Neural cell (in vitro differentiated cells): ENCODE measurements around the gene SH2D3A. TPM values are rescaled to one million over a fixed set of nuclear protein-coding genes. Genes with fewer than 3 reads are reported as not detected.

Source experiments
- H2AFZ ChIP-seq: fragments of 200-600, 300-800 bp; sonication (generic), shearing (Covaris generic); 2 replicates; pipeline ENCODE4 v1.6.0; 2014; ENCODE audit warnings: low read depth, mild to moderate bottlenecking, antibody characterized with exemption, low read length, moderate library complexity
- H3F3A ChIP-seq: fragments of 200-600 bp; shearing (Covaris generic); 2 replicates; pipeline ENCODE4 v1.6.1; 2016; ENCODE audit warnings: mild to moderate bottlenecking, moderate library complexity, mixed read lengths, antibody characterized with exemption, low read length; ENCODE audit not compliant: insufficient read depth, poor library complexity, severe bottlenecking
- H3K27ac ChIP-seq: fragments of 200-600, 300-800 bp; sonication (generic), shearing (Covaris generic); 2 replicates; pipeline ENCODE4 v1.5.1; 2014; ENCODE audit warnings: mild to moderate bottlenecking, low read length, moderate library complexity
- H3K27me3 ChIP-seq: fragments of 300-800, 200-600 bp; sonication (generic), shearing (Covaris generic); 2 replicates; pipeline ENCODE4 v1.6.0; 2014; ENCODE audit warnings: mild to moderate bottlenecking, low read depth, low read length, moderate library complexity; ENCODE audit not compliant: insufficient read depth
- H3K36me3 ChIP-seq: fragments of 300-800, 200-600 bp; sonication (generic), shearing (Covaris generic); 2 replicates; pipeline ENCODE4 v1.5.1; 2014; ENCODE audit warnings: mild to moderate bottlenecking, antibody characterized with exemption, low read length, moderate library complexity; ENCODE audit not compliant: insufficient read depth
- H3K4me2 ChIP-seq: fragments of 300-800, 200-600 bp; sonication (generic), shearing (Covaris generic); 2 replicates; pipeline ENCODE4 v1.6.0; 2014; ENCODE audit warnings: mild to moderate bottlenecking, low read length
- H3K4me3 ChIP-seq: fragments of 300-800, 200-600 bp; sonication (generic), shearing (Covaris generic); 2 replicates; pipeline ENCODE4 v1.5.1; 2014; ENCODE audit warnings: mild to moderate bottlenecking, low read length, moderate library complexity
- H3K79me2 ChIP-seq: fragments of 200-600 bp; shearing (Covaris generic); replicated peaks from 2 replicates; pipeline ENCODE4 v1.6.0; 2014; ENCODE audit warnings: mild to moderate bottlenecking, low read length, moderate library complexity; ENCODE audit not compliant: insufficient read depth
- H3K9ac ChIP-seq: fragments of 300-800, 200-600 bp; sonication (generic), shearing (Covaris generic); 2 replicates; pipeline ENCODE4 v1.6.1; 2016; ENCODE audit warnings: mild to moderate bottlenecking, low read length, mixed read lengths
- H3K9me2 ChIP-seq: fragments of 200-600 bp; shearing (Covaris generic); 2 replicates; pipeline ENCODE4 v1.6.1; 2016; ENCODE audit warnings: mild to moderate bottlenecking, low read length, mixed read lengths; ENCODE audit not compliant: insufficient read depth
- H3K9me3 ChIP-seq: fragments of 200-600, 300-800 bp; sonication (generic), shearing (Covaris generic); 2 replicates; pipeline ENCODE4 v1.6.1; 2016; ENCODE audit warnings: mild to moderate bottlenecking, mixed run types, low read length, moderate library complexity, mixed read lengths
- H4K20me1 ChIP-seq: fragments of 200-600 bp; shearing (Covaris generic); 2 replicates; pipeline ENCODE4 v1.6.1; 2016; ENCODE audit warnings: mild to moderate bottlenecking, mixed run types; ENCODE audit not compliant: insufficient read depth
- CTCF ChIP-seq: fragments of 450-650 bp; IDR thresholded peaks from 2 replicates; pipeline ENCODE4 v1.5.1; 2014; ENCODE audit warnings: antibody characterized with exemption, mild to moderate bottlenecking, moderate library complexity; ENCODE audit not compliant: poor library complexity, severe bottlenecking
- EP300 ChIP-seq: fragments of 450-650 bp; conservative IDR thresholded peaks from 2 replicates; pipeline ENCODE4 v1.6.1; 2014; ENCODE audit warnings: antibody characterized with exemption, mild to moderate bottlenecking, moderate library complexity; ENCODE audit not compliant: poor library complexity, severe bottlenecking
- EZH2 ChIP-seq: fragments of 200-600, 300-800 bp; shearing (Covaris generic), sonication (generic); IDR thresholded peaks from 2 replicates; pipeline ENCODE4 v1.6.1; 2014; ENCODE audit warnings: antibody characterized with exemption, low read length, borderline replicate concordance, mild to moderate bottlenecking; ENCODE audit not compliant: insufficient read depth, poor library complexity, severe bottlenecking
- MXI1 ChIP-seq: fragments of 450-650 bp; conservative IDR thresholded peaks from 2 replicates; pipeline ENCODE4 v1.6.1; 2014; ENCODE audit warnings: antibody characterized with exemption, mild to moderate bottlenecking; ENCODE audit not compliant: poor library complexity, severe bottlenecking
- POLR2AphosphoS5 ChIP-seq: IDR thresholded peaks from 2 replicates; pipeline ENCODE4 v1.6.1; 2012
- RAD21 ChIP-seq: fragments of 450-650 bp; conservative IDR thresholded peaks from 2 replicates; pipeline ENCODE4 v1.6.1; 2014; ENCODE audit warnings: antibody characterized with exemption, mild to moderate bottlenecking, moderate library complexity
- REST ChIP-seq: IDR thresholded peaks from 2 replicates; pipeline ENCODE4 v1.6.1; 2012; ENCODE audit warnings: borderline replicate concordance
- SMC3 ChIP-seq: fragments of 450-650 bp; conservative IDR thresholded peaks from 2 replicates; pipeline ENCODE4 v1.6.1; 2014; ENCODE audit warnings: antibody characterized with exemption, mild to moderate bottlenecking, moderate library complexity; ENCODE audit not compliant: poor library complexity
- TAF1 ChIP-seq: IDR thresholded peaks from 2 replicates; pipeline ENCODE4 v1.6.1; 2012; ENCODE audit warnings: low read depth
- polyA plus RNA-seq: library from polyadenylated mRNA; depleted of rRNA; stranded (reverse); fragments of >200 nt; gene quantifications from 2 replicates; pipeline ENCODE4 v1.2.3, GENCODE V29; 2014

SH2D3A gene
- polyA plus RNA-seq, 1 donor from 2014 or later, result 3.6 TPM

- no peaks in the 10 kb centered on the region for H3K9me3 ChIP-seq
- no peaks in the 10 kb centered on the region for H3F3A ChIP-seq
- no peak overlapping the region for H3K9ac ChIP-seq
- H3K27me3 ChIP-seq, result peaks cover 21% of the 10 kb centered on the region
- H3K4me2 ChIP-seq, result no peak overlapping the region
- H2AFZ ChIP-seq, result no peak overlapping the region
- H4K20me1 ChIP-seq, result no peaks in the 10 kb centered on the region
- no peaks in the 10 kb centered on the region for H3K79me2 ChIP-seq
- H3K27ac ChIP-seq, result no peak overlapping the region
- no peaks in the 10 kb centered on the region for H3K36me3 ChIP-seq
- H3K9me2 ChIP-seq, result no peaks in the 10 kb centered on the region
- H3K4me3 ChIP-seq, result no peak overlapping the region
- TF ChIP-seq REST, result no peak
- TF ChIP-seq EP300, result no peak
- no peak for TF ChIP-seq SMC3
- TF ChIP-seq CTCF, result no peak
- TF ChIP-seq RAD21, result no peak
- TF ChIP-seq EZH2, result no peak
- TF ChIP-seq POLR2AphosphoS5, result no peak
- TF ChIP-seq TAF1, result no peak
- TF ChIP-seq MXI1, result no peak
Observed at GRCh38 chr19:6705931-6706632, 61.2 kb downstream of the SH2D3A start.

Other genes starting within 250 kb of the SH2D3A start
- gene TNFSF9, start 236.4 kb downstream of the SH2D3A start, polyA plus RNA-seq, result 0.86 and 1.3 TPM in 2 replicates
- not detected in 2 replicates for gene CD70, start 176.3 kb downstream of the SH2D3A start, polyA plus RNA-seq
- not detected in 2 replicates for gene TNFSF14, start 97.3 kb downstream of the SH2D3A start, polyA plus RNA-seq
- not detected in 2 replicates for gene C3, start 46.8 kb downstream of the SH2D3A start, polyA plus RNA-seq
- 24.6 and 44.5 TPM in 2 replicates for gene GPR108, start 29.9 kb downstream of the SH2D3A start, polyA plus RNA-seq
- 0.76 TPM in 2 replicates for gene TRIP10, start 27.8 kb downstream of the SH2D3A start, polyA plus RNA-seq
- gene VAV1, start 5.3 kb upstream of the SH2D3A start, polyA plus RNA-seq, result not detected in 2 replicates
- not detected in 2 replicates for gene ADGRE1, start 120.1 kb upstream of the SH2D3A start, polyA plus RNA-seq